Measurements from ENCODE around the gene HIP1R. TPM values are rescaled to one million over a fixed set of nuclear protein-coding genes. Genes with fewer than 3 reads are reported as not detected.

The HIP1R gene
- total RNA-seq, 5 donors from 2014 or later (not counting 1 experiment from before 2014, with no cell fraction given), result 108 to 123 (median 116) TPM

DNA sequence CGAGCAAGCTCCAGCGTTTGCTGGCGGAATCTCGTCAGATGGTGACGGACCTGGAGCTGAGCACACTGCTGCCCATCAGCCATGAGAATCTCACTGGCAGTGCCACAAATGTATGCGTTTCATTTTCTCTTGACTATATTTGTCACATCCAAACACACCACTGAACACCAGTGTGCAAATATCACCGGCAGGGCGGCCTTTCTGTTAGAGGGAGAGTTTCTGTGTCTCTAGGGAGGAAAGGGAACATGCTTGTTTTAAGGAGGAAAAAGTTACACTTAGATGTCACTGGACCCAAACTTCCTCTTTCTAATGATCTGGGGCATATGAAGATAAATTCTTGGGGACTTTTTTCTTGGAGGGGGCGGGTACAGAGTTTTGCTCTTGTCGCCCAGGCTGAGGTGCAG lies 21.9 kb upstream of the HIP1R start:
- no peak for DNase-seq
- Histone ChIP-seq H3K4me1 (ENCODE audit: control insufficient read depth in 1 of 2, extremely low read depth in 1 of 2, insufficient read depth in 2 of 2, low read length in 2 of 2) (no peaks in the 10 kb centered on the region), H3K9me3 (no peaks in the 10 kb centered on the region), H3K4me3 (ENCODE audit: control insufficient read depth in 1 of 2, extremely low read depth in 1 of 2, low read length in 1 of 2) (no peak overlapping the region), H3K27me3 (replicated peaks in 1 of 2; ENCODE audit: control insufficient read depth in 2 of 2, extremely low read depth in 1 of 2, insufficient read depth in 2 of 2, low read length in 1 of 2) (no peaks in the 10 kb centered on the region), H3K27ac (ENCODE audit: low read length) (no peak overlapping the region), H3K36me3 (ENCODE audit: control insufficient read depth in 2 of 2, extremely low read depth in 1 of 2, insufficient read depth in 1 of 2, low read length in 1 of 2) (no peaks in the 10 kb centered on the region)
- H3K27ac Mint-ChIP-seq, result no peak overlapping the region
- CTCF ChIA-PET, result no interaction called here
- POLR2A ChIA-PET, result no interaction called here
- WGBS (ENCODE audit: insufficient coverage), result 86% methylated on average over 5 of the region's 10 CpGs
- no peaks in the 10 kb centered on the region for H3K9me3 Mint-ChIP-seq
- H3K4me1 Mint-ChIP-seq, result peaks cover 0 to 2% (median 0%) of the 10 kb centered on the region in 3 donors
- H3K36me3 Mint-ChIP-seq, result no peaks in the 10 kb centered on the region
- H3K4me3 Mint-ChIP-seq, result no peak overlapping the region
- no peaks in the 10 kb centered on the region for H3K27me3 Mint-ChIP-seq
- no peak for ATAC-seq (replicated peaks in 1 of 4)

DNA sequence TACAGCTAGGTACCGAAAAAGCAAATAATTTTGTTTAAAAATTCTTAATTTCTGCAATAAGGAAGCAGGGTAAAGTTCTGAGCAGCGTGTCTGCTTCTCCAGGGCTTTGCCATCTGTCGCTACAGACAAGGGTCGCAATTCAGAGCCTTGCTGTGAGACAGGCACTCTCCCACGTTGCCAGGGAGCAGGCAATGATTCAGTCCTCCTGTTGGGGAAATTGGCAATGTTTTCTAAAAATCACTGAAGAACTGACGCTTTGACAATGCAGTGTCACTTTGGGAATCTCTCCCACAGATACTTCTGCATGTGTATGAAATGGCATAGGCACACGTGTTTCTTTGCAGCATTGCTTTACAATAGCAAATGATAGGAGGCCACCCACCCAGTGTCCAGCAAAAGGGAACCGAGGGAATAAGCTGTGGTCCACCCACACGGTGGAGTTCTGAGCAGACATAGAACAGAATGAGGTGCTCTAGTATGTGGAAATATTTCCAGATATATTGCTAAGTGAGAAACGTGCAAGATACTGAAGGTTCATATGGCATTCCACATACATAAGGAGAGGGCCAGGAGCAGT lies 16.0 kb upstream of the HIP1R start:
- DNase-seq (no peak), ATAC-seq (replicated peaks in 1 of 4) (no peak)
- no peaks in the 10 kb centered on the region for H3K4me1 ChIP-seq (ENCODE audit: control insufficient read depth in 1 of 2, extremely low read depth in 1 of 2, insufficient read depth in 2 of 2, low read length in 2 of 2)
- no peak overlapping the region for H3K27ac ChIP-seq (ENCODE audit: low read length)
- H3K27me3 ChIP-seq (replicated peaks in 1 of 2; ENCODE audit: control insufficient read depth in 2 of 2, extremely low read depth in 1 of 2, insufficient read depth in 2 of 2, low read length in 1 of 2), result peaks cover 0 to 2% of the 10 kb centered on the region in 2 experiments
- H3K27me3 Mint-ChIP-seq, result no peaks in the 10 kb centered on the region
- H3K36me3 Mint-ChIP-seq, result no peaks in the 10 kb centered on the region
- H3K4me3 ChIP-seq (ENCODE audit: control insufficient read depth in 1 of 2, extremely low read depth in 1 of 2, low read length in 1 of 2), result no peak overlapping the region
- no peaks in the 10 kb centered on the region for H3K36me3 ChIP-seq (ENCODE audit: control insufficient read depth in 2 of 2, extremely low read depth in 1 of 2, insufficient read depth in 1 of 2, low read length in 1 of 2)
- H3K4me3 Mint-ChIP-seq, result no peak overlapping the region
- no peaks in the 10 kb centered on the region for H3K9me3 ChIP-seq
- H3K4me1 Mint-ChIP-seq, result peaks cover 0 to 3% (median 0%) of the 10 kb centered on the region in 3 donors
- no peak overlapping the region for H3K27ac Mint-ChIP-seq
- WGBS (ENCODE audit: insufficient coverage), result 82% methylated on average over 6 of the region's 10 CpGs
- POLR2A ChIA-PET, result interaction anchor here in 1 of 2 donors (1.1 kb wide), 1 partner anchor 13 kb away, joined by 6 read pairs; no protein-coding TSS in a partner anchor
- H3K9me3 Mint-ChIP-seq, result no peaks in the 10 kb centered on the region
- CTCF ChIA-PET, result no interaction called here

DNA sequence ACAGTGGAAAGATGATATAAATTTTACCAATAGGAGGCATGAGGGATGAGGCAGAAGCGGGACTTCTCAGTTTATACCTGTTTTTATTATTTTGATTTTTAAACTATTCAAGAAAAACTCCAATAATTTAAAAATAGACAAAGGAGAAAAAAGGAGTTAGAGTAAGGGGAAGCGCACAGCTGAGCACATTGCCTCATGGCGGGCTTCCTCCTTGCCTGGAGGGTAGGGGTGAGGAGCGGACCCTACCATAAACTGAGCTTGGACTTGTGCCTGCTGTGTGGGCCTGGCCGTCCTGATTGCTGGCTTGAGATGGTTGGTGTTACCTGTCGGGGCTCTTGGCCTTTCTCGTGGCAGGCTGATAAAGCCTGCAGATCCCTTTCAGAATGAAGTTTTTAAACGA lies 15.1 kb upstream of the HIP1R start:
- WGBS (ENCODE audit: insufficient coverage), result 88% methylated on average over 3 of the region's 8 CpGs
- peaks cover 0 to 3% (median 0%) of the 10 kb centered on the region in 3 donors for H3K4me1 Mint-ChIP-seq
- no peaks in the 10 kb centered on the region for H3K9me3 Mint-ChIP-seq
- DNase-seq (no peak), ATAC-seq (replicated peaks in 1 of 4) (no peak)
- Histone ChIP-seq H3K4me1 (ENCODE audit: control insufficient read depth in 1 of 2, extremely low read depth in 1 of 2, insufficient read depth in 2 of 2, low read length in 2 of 2) (no peaks in the 10 kb centered on the region), H3K9me3 (no peaks in the 10 kb centered on the region), H3K36me3 (ENCODE audit: control insufficient read depth in 2 of 2, extremely low read depth in 1 of 2, insufficient read depth in 1 of 2, low read length in 1 of 2) (no peaks in the 10 kb centered on the region), H3K27me3 (replicated peaks in 1 of 2; ENCODE audit: control insufficient read depth in 2 of 2, extremely low read depth in 1 of 2, insufficient read depth in 2 of 2, low read length in 1 of 2) (peaks cover 0 to 2% of the 10 kb centered on the region in 2 experiments), H3K4me3 (ENCODE audit: control insufficient read depth in 1 of 2, extremely low read depth in 1 of 2, low read length in 1 of 2) (no peak overlapping the region), H3K27ac (ENCODE audit: low read length) (no peak overlapping the region)
- H3K4me3 Mint-ChIP-seq, result no peak overlapping the region
- no peaks in the 10 kb centered on the region for H3K27me3 Mint-ChIP-seq
- no peaks in the 10 kb centered on the region for H3K36me3 Mint-ChIP-seq
- CTCF ChIA-PET, result no interaction called here
- H3K27ac Mint-ChIP-seq, result no peak overlapping the region
- POLR2A ChIA-PET, result no interaction called here

DNA sequence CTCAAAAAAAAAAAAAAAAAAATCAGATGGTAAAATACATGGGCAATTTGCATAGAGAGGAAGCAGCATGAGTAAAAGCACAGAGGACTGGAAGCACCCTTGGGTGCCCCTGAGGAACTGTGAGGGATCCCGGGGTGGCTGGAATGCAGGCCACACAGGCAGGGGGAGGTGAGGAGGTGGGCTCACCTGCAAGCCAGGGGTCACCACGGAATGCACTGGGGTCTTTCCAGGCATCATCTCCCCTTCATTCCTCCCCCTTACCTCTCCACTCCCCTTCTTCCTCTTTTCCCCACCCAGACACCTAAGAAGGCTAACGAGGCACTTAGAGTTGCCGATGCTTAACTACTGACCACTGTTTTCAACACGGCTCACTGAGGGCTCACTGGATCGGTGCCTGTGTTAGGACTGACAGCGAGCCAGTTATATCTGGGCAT lies 14.4 kb upstream of the HIP1R start:
- Histone ChIP-seq H3K4me3 (ENCODE audit: control insufficient read depth in 1 of 2, extremely low read depth in 1 of 2, low read length in 1 of 2) (no peak overlapping the region), H3K27ac (ENCODE audit: low read length) (no peak overlapping the region), H3K27me3 (replicated peaks in 1 of 2; ENCODE audit: control insufficient read depth in 2 of 2, extremely low read depth in 1 of 2, insufficient read depth in 2 of 2, low read length in 1 of 2) (peaks cover 0 to 2% of the 10 kb centered on the region in 2 experiments), H3K36me3 (ENCODE audit: control insufficient read depth in 2 of 2, extremely low read depth in 1 of 2, insufficient read depth in 1 of 2, low read length in 1 of 2) (no peaks in the 10 kb centered on the region), H3K9me3 (no peaks in the 10 kb centered on the region), H3K4me1 (ENCODE audit: control insufficient read depth in 1 of 2, extremely low read depth in 1 of 2, insufficient read depth in 2 of 2, low read length in 2 of 2) (no peaks in the 10 kb centered on the region)
- no peaks in the 10 kb centered on the region for H3K9me3 Mint-ChIP-seq
- POLR2A ChIA-PET, result interaction anchor here in 1 of 2 donors (0.5 kb wide), 1 partner anchor 13 kb away, joined by 4 read pairs; no protein-coding TSS in a partner anchor
- H3K4me3 Mint-ChIP-seq, result no peak overlapping the region
- ATAC-seq (replicated peaks in 1 of 4) (no peak), DNase-seq (no peak)
- CTCF ChIA-PET, result no interaction called here
- H3K36me3 Mint-ChIP-seq, result no peaks in the 10 kb centered on the region
- no peaks in the 10 kb centered on the region for H3K27me3 Mint-ChIP-seq
- peak overlapping the region in 1 of 2 donors; percentile 59 for H3K27ac Mint-ChIP-seq
- WGBS (ENCODE audit: insufficient coverage), result 74% methylated on average over 5 of the region's 7 CpGs
- peaks cover 0 to 3% (median 0%) of the 10 kb centered on the region in 3 donors for H3K4me1 Mint-ChIP-seq

DNA sequence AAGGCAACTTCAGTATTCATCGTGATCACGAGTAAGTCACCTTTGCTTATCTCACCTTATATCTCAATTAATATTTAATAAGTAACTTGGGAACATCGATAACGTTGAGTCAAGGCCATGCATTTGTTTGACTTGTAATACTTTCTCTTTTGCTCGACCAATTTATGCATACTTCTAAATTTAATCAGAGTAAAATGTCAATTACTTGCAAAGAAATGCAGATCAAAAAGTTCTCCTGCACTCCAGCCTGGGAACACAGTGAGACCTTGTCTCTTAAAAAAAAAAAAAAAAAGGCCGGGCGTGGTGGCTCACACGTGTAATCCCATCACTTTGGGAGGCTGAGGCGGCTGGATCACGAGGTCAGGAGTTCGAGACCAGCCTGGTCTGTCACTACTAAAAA lies 11.8 kb upstream of the HIP1R start:
- ChIA-PET CTCF (no interaction called here), POLR2A (no interaction called here)
- Mint-ChIP-seq H3K27ac (no peak overlapping the region), H3K36me3 (no peaks in the 10 kb centered on the region), H3K4me1 (peaks cover 0 to 6% (median 4%) of the 10 kb centered on the region in 3 donors), H3K4me3 (no peak overlapping the region), H3K9me3 (no peaks in the 10 kb centered on the region), H3K27me3 (no peaks in the 10 kb centered on the region)
- peaks cover 0 to 2% of the 10 kb centered on the region in 2 experiments for H3K27me3 ChIP-seq (replicated peaks in 1 of 2; ENCODE audit: control insufficient read depth in 2 of 2, extremely low read depth in 1 of 2, insufficient read depth in 2 of 2, low read length in 1 of 2)
- no peak for DNase-seq
- ATAC-seq (replicated peaks in 1 of 4), result no peak
- no peaks in the 10 kb centered on the region for H3K36me3 ChIP-seq (ENCODE audit: control insufficient read depth in 2 of 2, extremely low read depth in 1 of 2, insufficient read depth in 1 of 2, low read length in 1 of 2)
- no peak overlapping the region for H3K4me3 ChIP-seq (ENCODE audit: control insufficient read depth in 1 of 2, extremely low read depth in 1 of 2, low read length in 1 of 2)
- no peaks in the 10 kb centered on the region for H3K4me1 ChIP-seq (ENCODE audit: control insufficient read depth in 1 of 2, extremely low read depth in 1 of 2, insufficient read depth in 2 of 2, low read length in 2 of 2)
- H3K9me3 ChIP-seq, result no peaks in the 10 kb centered on the region
- 92% methylated on average over 3 of the region's 11 CpGs for WGBS (ENCODE audit: insufficient coverage)
- H3K27ac ChIP-seq (ENCODE audit: low read length), result no peak overlapping the region

DNA sequence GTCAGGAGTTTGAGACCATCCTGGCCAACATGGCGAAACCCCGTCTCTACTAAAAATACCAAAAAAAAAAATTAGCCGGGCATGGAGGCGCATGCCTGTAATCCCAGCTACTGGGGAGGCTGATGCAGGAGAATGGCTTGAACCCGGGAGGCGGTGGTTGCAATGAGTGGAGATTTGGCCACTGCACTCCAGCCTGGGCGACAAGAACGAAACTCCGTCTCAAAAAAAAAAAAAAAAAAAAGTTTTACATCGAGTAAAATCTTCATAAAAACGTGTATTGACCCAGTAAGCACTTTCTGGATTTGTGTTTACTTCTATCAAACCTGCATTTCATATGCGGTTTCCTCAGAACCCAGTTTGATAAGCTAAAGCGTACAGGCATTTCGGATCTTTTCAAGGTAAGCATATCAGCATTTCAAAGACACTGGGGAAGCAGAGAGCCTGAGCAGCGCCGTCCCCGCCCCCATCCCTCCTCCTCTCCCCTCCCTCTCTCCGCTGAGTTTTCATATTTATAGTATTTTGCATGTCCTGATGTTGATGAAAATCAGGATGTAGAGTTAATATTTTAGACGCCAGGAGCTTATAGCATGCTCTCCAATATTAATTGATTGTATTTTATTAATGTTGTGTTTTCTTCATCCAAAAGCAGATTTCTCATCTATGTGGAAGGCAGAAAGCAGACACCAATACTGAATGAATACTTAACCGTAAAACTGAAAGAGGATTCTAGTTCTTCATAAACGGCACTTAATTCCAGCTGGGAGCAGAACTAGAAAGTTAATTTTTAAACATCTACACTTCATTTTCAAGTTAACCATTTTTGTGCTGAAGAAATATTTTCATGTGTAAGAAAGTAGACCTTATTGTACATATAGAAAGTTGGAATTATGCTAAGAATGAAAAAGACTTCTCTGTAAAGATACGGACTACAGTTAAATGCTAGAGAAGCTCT lies 9.2 kb upstream of the HIP1R start:
- no CpG with 5 or more reads among the region's 22 CpGs for WGBS (ENCODE audit: insufficient coverage)
- Histone ChIP-seq H3K9me3 (no peaks in the 10 kb centered on the region), H3K36me3 (ENCODE audit: control insufficient read depth in 2 of 2, extremely low read depth in 1 of 2, insufficient read depth in 1 of 2, low read length in 1 of 2) (no peaks in the 10 kb centered on the region), H3K4me1 (ENCODE audit: control insufficient read depth in 1 of 2, extremely low read depth in 1 of 2, insufficient read depth in 2 of 2, low read length in 2 of 2) (no peaks in the 10 kb centered on the region), H3K27ac (ENCODE audit: low read length) (no peak overlapping the region), H3K4me3 (ENCODE audit: control insufficient read depth in 1 of 2, extremely low read depth in 1 of 2, low read length in 1 of 2) (no peak overlapping the region), H3K27me3 (replicated peaks in 1 of 2; ENCODE audit: control insufficient read depth in 2 of 2, extremely low read depth in 1 of 2, insufficient read depth in 2 of 2, low read length in 1 of 2) (peaks cover 0 to 6% of the 10 kb centered on the region in 2 experiments)
- Mint-ChIP-seq H3K36me3 (no peaks in the 10 kb centered on the region), H3K27ac (no peak overlapping the region), H3K27me3 (no peaks in the 10 kb centered on the region), H3K9me3 (no peaks in the 10 kb centered on the region), H3K4me1 (peaks cover 0 to 4% (median 3%) of the 10 kb centered on the region in 3 donors), H3K4me3 (peak overlapping the region; percentile 51 to 63 (median 53))
- ATAC-seq (replicated peaks in 1 of 4) (peak in 3 of 4 experiments; percentile 58 to 75 (median 63)), DNase-seq (peak in 4 of 35 experiments; percentile 14 to 25 (median 21))
- ChIA-PET POLR2A (interaction anchor here (0.5 to 0.6 kb wide), 2 partner anchors 376 to 806 kb away, joined by 3 to 7 read pairs; no protein-coding TSS in a partner anchor), CTCF (interaction anchor here (0.7 to 1.5 kb wide), 4 partner anchors 31 to 1393 kb away, joined by 3 to 8 read pairs (median 5); no protein-coding TSS in a partner anchor)
